ENCODE data around the gene RHOBTB3.
"Not testable (repeated sequence)": the region's sequence is repeated elsewhere in the genome, so short reads cannot be mapped to it uniquely, and the experiment has no call there.

Gene RHOBTB3

DNA sequence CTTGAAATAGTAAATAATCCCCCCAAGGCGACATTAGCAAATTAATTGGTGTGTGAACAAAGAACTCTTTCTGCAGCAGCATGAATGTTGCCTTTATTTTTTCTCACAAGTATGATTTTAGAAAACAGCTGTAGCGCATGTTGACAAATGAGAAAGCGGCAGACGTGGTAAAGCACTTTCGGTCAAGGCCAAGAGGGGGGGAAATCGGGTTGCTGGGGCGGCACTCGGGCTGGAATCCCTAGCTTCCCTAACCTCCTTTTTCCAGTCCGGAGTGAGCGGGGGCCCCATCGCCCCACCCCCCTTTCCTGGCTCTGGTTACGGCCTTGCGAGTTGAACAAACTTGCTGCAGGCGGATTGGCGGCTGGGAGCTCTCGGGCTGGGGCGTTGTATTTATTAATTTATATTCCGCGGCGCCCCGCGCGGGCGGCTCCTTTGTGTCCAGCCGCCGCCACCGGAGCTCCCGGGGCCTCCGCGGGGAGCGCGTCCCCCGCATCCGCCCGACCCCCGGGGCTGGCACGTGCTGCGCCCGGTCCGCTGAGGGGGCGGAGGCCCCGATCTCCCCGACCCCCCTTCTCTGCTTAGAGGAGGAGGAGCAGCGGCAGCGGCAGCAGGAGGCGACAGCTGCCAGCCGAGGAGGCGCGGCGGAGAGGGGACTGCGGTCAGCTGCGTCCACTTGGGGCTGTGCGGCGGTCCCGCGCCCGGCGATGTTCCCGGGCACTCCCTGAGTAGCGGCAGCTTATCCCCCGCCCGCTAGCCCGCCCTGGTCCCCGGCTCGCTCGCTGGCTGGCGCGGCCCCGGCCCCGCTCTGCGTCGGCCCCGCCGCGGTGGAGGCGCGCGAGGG is at the start of gene RHOBTB3:
Gene RHOBTB3 (plus strand): TSS at position 607 of the 841 bp plus-strand sequence. CDS start 347 bp downstream, outside the sequence.
- in situ Hi-C loops (cut with HindIII; ENCODE audit: low sequenced_read_pairs), result no loop called here

- in situ Hi-C loops (cut with HindIII; ENCODE audit: low sequenced_read_pairs), result no loop called here
These were observed 48.2 kb upstream of the RHOBTB3 start, which contains the start of gene SPATA9 for GRCh38 chr5:95682891-95683290. TSS of gene SPATA9 (minus strand) at chr5:95682991. CDS start at chr5:95682854, 137 bp downstream.

DNA sequence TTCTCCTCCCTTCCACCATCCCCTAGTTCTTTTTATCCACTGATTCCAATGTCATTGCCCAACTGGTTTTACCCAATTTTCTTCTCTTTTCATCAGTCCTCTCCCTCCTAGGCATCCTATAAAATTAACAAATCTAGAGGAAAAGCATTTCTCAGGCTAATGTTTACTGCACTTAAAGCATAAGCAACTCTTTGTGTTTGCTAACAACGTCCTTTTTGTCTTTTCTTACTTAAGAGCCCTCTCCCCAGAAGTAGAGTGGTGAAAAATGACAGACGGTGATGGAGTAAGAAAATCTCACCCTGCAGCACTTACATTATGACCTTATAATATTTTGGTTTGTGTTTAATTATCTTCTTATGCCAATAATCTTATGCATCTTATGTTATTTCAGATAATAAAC is 46.8 kb upstream of the RHOBTB3 start:
- in situ Hi-C loops (cut with HindIII; ENCODE audit: low sequenced_read_pairs), result no loop called here

DNA sequence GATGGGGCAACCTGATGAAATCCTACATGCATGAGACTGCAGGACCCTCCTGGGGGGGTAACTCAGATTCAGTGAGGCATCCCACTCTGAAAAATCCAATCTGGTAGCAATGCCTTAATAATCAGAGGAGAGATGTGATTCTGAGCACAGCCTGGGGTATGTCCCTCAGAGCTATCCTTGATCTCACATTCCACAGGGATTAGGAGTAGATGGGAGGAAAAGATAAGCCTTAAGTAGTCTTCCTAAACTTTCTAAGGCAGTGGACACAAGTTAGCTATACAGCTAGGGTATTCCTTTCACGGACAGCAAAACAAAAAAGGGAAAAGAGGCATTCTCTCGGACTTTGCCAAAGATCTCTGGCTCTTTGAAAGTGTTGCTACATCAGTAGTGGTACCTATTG is 44.5 kb upstream of the RHOBTB3 start:
- in situ Hi-C loops (cut with HindIII; ENCODE audit: low sequenced_read_pairs), result no loop called here

DNA sequence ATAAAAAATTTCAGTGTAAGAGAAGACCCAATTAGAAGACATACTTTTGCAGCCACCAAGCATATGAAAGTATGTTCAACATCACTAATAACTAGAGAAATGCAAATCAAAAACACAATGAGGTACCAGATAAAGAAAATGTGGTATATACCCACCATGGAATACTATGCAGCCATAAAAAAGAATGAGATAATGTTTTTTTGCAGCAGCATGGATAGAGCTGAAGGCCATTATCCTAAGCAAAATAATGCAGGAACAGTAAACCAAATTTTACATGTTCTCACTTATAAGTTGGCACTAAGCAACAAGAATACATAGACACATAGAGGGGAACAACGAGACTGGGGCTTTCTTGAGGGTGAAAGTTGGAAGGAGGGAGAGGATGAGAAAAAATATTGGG is 41.5 kb upstream of the RHOBTB3 start:
- in situ Hi-C loops (cut with HindIII; ENCODE audit: low sequenced_read_pairs), result no loop called here

DNA sequence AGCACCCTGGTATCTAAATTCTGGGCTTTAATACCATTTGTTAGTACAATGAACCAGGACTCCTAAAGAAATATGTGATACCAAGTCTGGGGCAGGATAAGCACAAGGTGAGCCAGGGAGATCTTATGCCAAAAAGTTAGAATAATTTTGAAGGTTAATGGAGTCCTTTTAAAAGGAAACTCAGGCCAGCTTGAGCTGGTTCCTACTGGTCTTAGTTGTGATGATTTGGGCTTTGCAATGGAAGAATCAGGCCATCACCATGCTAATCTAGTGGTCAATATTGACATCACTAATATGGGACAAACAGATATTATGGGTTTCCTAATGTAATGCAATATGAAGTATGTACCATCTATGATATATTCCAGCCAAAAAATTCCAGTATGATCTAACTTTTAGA is 40.8 kb upstream of the RHOBTB3 start:
- in situ Hi-C loops (cut with HindIII; ENCODE audit: low sequenced_read_pairs), result no loop called here

DNA sequence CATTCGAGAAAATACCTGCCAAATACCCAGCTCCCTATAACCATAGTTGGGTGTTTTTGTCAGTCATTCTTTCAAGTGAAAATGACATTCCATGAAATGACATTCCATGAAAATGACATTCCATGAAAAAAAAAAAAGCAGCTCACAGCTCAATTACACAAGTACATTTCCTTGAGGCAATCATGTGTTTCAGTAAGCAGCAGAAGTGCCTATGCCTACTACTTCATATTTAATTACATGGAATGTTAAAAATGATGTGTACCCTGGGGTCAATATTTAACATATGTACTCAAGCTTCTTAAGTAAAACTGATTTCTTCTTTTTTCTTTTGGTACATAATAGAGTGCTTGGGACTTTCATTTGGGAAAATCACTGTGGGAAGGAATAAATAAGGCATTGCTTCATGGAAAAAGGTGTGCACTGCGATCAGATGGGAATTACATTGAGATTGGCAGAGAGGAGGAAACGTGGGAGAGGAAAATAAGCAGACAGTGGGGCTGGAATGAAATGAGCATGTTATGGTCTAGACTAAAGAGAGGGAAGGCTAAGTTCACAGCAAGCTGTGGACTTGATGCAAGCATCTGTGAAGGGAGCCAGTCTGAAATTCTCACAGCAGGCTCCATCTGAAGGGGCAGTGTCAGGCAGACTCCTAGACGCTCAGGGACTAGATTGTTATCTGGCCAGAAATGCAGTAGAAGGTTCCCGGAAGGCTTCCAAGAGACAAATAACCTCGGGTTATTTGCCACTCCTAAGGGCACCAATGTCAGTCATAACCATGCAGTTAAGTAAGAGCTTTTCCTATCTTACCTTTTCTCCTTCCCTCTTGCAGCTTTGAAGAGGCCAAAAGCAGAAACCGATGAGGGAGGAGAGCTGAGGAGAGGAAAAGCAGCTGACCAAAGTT is 33.1 kb upstream of the RHOBTB3 start:
- in situ Hi-C loops (cut with HindIII; ENCODE audit: low sequenced_read_pairs), result no loop called here

GRCh38 chr5:95699337-95699736 is 31.8 kb upstream of the RHOBTB3 start:
- in situ Hi-C loops (cut with HindIII; ENCODE audit: low sequenced_read_pairs), result no loop called here

DNA sequence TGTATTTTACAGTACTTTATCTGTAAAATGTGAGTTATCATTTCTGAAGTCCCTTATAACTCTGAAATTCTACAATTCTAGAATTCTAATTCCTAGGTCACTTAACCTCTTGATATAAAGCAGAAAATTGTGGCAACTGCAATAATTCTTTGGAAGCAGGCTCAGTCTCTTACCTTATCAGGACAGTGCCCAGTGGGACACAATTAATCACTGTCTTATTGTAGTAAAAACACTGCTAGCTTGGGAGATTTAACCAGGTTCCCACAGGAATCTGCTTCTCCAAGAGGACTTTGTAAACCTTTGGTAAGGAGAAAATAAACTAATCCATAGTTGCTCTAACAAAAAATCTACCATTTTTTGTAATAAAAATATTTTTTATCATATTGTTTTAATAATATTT is 30.1 kb upstream of the RHOBTB3 start:
- in situ Hi-C loops (cut with HindIII; ENCODE audit: low sequenced_read_pairs), result no loop called here

GRCh38 chr5:95704150-95704549 is 27.0 kb upstream of the RHOBTB3 start:
- in situ Hi-C loops (cut with HindIII; ENCODE audit: low sequenced_read_pairs), result no loop called here

DNA sequence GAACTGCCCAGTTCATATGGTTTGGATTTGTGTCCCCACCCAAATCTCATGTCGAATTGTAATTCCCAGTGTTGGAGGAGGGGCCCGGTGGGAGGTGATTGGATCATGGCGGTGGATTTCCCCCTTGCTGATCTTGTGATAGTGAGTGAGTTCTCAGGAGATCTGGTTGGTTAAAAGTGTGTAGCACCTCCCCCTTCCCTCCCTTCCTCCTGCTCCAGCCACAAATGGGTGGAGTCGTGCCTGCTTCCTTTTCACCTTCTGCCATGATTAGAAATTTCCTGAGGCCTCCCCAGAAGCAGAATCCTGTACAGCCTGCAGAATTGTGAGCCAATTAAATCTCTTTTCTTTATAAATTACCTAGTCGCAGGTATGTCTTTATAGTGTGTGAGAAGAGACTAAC is 24.9 kb upstream of the RHOBTB3 start:
- in situ Hi-C loops (cut with HindIII; ENCODE audit: low sequenced_read_pairs), result not testable (repeated sequence)

DNA sequence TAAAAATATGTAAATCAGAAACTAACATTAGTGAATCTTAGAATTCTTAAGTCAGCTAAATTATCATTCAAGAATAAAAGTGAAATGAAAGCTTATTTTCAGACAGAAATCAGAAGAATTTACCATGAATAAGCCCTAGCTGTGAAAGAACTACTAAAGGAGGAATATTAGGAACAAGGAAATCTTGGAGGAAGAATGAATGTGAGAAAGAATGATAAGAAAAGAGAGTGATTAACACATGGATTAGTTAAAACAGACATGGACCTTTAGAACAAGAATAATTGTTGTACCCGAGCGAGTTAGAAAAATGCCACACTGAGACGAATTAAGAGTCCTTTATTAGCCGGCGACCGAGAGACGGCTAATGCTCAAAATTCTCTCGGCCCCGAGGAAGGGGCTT is 24.1 kb upstream of the RHOBTB3 start:
- in situ Hi-C loops (cut with HindIII; ENCODE audit: low sequenced_read_pairs), result no loop called here

- in situ Hi-C loops (cut with HindIII; ENCODE audit: low sequenced_read_pairs), result not testable (repeated sequence)
These were observed 23.5 kb upstream of the RHOBTB3 start for GRCh38 chr5:95707534-95708188.

DNA sequence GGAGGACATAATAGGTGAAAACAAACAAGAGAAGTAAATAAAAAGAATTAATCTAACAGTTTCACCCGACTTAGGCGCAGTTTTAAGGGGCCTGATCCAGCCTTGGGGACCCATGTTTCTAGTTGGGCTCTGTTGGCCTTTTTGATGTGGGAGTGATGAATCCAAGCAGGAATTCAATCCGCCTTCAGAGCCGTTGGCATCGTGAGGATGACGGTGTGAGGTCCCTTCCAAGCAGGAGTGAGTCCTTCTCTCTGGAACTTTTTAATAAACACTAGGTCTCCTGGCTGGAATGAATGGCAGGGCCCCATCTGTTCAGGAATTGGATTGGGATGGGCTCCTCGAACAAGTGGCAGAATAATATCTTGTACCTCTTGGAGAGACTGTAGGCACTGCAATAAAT is 22.3 kb upstream of the RHOBTB3 start:
- in situ Hi-C loops (cut with HindIII; ENCODE audit: low sequenced_read_pairs), result no loop called here

GRCh38 chr5:95709967-95710650 is 21.0 kb upstream of the RHOBTB3 start:
- in situ Hi-C loops (cut with HindIII; ENCODE audit: low sequenced_read_pairs), result no loop called here

- in situ Hi-C loops (cut with HindIII; ENCODE audit: low sequenced_read_pairs), result not testable (repeated sequence)
These were observed 20.3 kb upstream of the RHOBTB3 start for GRCh38 chr5:95710651-95711500.

GRCh38 chr5:95711501-95712346 is 19.4 kb upstream of the RHOBTB3 start:
- in situ Hi-C loops (cut with HindIII; ENCODE audit: low sequenced_read_pairs), result no loop called here

DNA sequence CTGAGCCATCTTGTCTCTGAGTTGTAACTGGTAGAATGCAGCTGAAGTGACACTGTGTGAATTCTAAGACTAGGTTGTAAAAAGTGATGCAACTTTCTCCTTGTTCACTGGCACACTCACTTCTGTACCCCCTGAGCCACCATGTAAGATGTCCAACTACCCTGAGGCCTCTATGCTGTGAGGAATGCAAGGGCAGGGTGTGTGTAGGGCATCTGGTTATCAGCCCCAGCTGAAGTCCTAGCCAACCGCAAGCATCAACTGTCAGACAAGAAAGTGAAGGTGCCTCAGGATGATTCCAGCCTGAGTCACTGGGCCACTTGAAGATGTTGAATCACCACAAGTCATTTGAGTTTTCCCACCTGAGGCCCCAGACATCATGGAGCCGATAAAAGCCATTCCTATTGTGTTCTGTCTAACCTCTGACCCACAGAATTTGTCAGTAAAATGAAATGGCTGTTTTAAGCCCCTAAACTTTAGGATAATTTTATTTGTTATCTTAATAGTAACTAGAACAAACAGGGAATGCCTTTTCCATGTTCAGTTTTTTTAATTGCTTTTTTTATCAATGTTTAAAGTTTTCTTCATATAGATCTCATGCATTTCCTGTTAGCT is 18.7 kb upstream of the RHOBTB3 start:
- in situ Hi-C loops (cut with HindIII; ENCODE audit: low sequenced_read_pairs), result no loop called here
